B cell (primary cell): Measurements from ENCODE around the gene PDZRN3.

Source experiments
- CTCF ChIP-seq: fragments of 200-600 bp; IDR thresholded peaks from one replicate; pipeline ENCODE4 v1.8.0; 2022; ENCODE audit warnings: antibody characterized with exemption, mild to moderate bottlenecking
- EZH2 ChIP-seq: IDR thresholded peaks from 2 replicates; pipeline ENCODE4 v1.6.1; 2012; ENCODE audit warnings: borderline replicate concordance, low read depth, mild to moderate bottlenecking, moderate library complexity, low read length; ENCODE audit not compliant: insufficient read depth, poor library complexity, severe bottlenecking

GRCh38 chr3:73384091-73384906 is 240.4 kb downstream of the PDZRN3 start:
- no peak for TF ChIP-seq CTCF
- no peak for TF ChIP-seq EZH2
